Neural progenitor cell (in vitro differentiated cells): ENCODE results near the gene SOAT1.

Experiments used
- EZH2 ChIP-seq: fragments of 200-600 bp; sonication (generic); IDR thresholded peaks from 2 replicates; pipeline ENCODE4 v1.6.1; 2017; ENCODE audit warnings: antibody characterized with exemption, mild to moderate bottlenecking, moderate library complexity
- EZH2phosphoT487 ChIP-seq: fragments of 200-600 bp; sonication (generic); IDR thresholded peaks from 2 replicates; pipeline ENCODE4 v1.6.1; 2017; ENCODE audit warnings: antibody characterized with exemption
- TF ChIP-seq, protein P1 (sequence below): fragments of 200-600 bp; sonication (generic); IDR thresholded peaks from 2 replicates; pipeline ENCODE4 v1.5.1; 2017; ENCODE audit warnings: antibody characterized with exemption, mild to moderate bottlenecking

DNA sequence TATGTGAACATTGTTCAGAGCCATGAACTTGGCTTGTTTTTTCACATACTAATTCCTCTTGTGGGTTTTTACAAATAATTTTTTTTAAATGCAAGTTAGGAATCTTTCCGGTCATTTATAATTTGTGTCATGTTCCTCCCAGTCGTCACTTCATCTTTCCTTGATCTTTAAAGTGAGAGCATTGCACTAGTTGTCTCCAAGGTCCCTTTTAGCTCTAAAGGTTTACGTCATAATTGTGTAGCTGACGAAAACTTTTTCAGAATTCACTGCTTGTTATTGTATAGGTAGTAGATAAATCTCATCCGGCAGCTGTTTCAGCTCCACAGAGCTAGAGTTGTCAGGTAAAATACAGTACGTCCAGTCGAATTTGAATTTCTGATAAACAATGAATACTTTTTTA lies 33.6 kb downstream of the SOAT1 start:
- TF ChIP-seq, protein P1, sequence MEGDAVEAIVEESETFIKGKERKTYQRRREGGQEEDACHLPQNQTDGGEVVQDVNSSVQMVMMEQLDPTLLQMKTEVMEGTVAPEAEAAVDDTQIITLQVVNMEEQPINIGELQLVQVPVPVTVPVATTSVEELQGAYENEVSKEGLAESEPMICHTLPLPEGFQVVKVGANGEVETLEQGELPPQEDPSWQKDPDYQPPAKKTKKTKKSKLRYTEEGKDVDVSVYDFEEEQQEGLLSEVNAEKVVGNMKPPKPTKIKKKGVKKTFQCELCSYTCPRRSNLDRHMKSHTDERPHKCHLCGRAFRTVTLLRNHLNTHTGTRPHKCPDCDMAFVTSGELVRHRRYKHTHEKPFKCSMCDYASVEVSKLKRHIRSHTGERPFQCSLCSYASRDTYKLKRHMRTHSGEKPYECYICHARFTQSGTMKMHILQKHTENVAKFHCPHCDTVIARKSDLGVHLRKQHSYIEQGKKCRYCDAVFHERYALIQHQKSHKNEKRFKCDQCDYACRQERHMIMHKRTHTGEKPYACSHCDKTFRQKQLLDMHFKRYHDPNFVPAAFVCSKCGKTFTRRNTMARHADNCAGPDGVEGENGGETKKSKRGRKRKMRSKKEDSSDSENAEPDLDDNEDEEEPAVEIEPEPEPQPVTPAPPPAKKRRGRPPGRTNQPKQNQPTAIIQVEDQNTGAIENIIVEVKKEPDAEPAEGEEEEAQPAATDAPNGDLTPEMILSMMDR, result no peak
- no peak for TF ChIP-seq EZH2
- TF ChIP-seq EZH2phosphoT487, result no peak
